Vagina (tissue), 2 donors: ENCODE data around the gene MNDA.

ENCODE experiments used
- POLR2A ChIP-seq, 2 donors: fragments of 450-650 bp; IDR thresholded peaks; one replicate each; pipeline ENCODE4 v1.6.1; 2017; ENCODE audit warnings: antibody characterized with exemption in 2 of 2, mild to moderate bottlenecking in 2 of 2, moderate library complexity in 2 of 2
- TF ChIP-seq, protein P1 (sequence below), 3 experiments: fragments of 450-650 bp in 2 of 3; fragments of 200-600 bp in 1 of 3; sonication (generic) in 1 of 3; IDR thresholded peaks; one replicate each; pipeline ENCODE4 v1.5.1; 2017 to 2019; ENCODE audit warnings: antibody characterized with exemption in 3 of 3, mild to moderate bottlenecking in 2 of 3, moderate library complexity in 2 of 3

DNA sequence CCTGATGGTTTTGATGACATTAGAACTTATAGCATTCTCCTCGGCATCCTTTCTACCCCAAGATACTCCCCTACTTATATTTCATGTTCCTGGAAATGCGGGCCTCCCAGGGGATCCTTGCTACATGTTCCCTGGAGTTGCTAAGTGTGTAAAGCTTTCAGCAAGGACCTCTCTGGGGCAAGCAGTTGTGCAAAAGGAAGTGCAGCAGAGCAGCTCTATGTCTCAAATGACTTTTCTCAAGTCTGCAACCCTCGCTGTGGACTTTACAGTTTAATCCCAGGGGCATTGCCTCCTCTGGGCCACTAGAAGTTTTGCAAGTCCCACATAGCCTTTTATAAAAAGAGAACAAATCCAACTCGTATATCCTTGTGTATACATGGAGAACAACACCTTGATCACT lies 20.8 kb upstream of the MNDA start:
- TF ChIP-seq, protein P1, sequence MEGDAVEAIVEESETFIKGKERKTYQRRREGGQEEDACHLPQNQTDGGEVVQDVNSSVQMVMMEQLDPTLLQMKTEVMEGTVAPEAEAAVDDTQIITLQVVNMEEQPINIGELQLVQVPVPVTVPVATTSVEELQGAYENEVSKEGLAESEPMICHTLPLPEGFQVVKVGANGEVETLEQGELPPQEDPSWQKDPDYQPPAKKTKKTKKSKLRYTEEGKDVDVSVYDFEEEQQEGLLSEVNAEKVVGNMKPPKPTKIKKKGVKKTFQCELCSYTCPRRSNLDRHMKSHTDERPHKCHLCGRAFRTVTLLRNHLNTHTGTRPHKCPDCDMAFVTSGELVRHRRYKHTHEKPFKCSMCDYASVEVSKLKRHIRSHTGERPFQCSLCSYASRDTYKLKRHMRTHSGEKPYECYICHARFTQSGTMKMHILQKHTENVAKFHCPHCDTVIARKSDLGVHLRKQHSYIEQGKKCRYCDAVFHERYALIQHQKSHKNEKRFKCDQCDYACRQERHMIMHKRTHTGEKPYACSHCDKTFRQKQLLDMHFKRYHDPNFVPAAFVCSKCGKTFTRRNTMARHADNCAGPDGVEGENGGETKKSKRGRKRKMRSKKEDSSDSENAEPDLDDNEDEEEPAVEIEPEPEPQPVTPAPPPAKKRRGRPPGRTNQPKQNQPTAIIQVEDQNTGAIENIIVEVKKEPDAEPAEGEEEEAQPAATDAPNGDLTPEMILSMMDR (IDR thresholded peaks at IDR 0.05) = no peak
- no peak for TF ChIP-seq POLR2A (IDR thresholded peaks at IDR 0.05)
